ENCODE results near the gene SLC25A10. TPM values are rescaled to one million over a fixed set of nuclear protein-coding genes. Genes with fewer than 3 reads are reported as not detected.

SLC25A10 gene
- total and polyA plus RNA-seq, 12 donors: 6.7 to 14.6 (median 9.4) TPM

DNA sequence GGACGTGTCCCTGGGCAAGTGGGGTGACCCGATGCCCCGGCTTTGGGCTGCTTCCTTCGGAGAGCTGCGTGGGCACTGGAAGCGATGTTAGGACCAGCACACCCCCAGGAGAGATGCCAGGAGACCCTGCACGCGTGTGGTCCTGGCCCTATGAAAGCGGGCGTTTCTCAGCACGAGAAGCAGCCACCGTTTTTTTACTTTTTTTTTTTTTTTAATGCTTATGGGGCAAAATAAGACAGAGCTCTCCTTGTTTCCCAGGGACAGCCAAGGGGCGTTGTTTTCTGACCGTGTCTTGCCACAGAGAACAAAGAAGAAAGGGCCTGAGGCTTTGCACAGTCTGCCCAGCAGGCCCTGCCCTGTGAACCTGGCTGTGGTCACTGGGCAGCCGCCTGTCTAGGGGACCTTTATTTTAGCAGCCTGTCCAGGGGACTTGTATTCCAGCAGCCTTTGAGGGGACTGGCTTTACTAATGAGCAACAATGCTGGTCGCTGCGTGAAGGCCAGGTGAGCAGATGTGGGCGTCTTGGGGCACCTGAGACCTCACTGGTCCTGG is 996 bp downstream of the SLC25A10 start:
- WGBS, 2 donors: 44 to 45% methylated on average over 18 of the region's 18 CpGs
- ATAC-seq (no peak), DNase-seq (no peak)
- Histone ChIP-seq H3K4me1 (peaks cover 7 to 36% (median 31%) of the 10 kb centered on the region in 9 donors), H3K36me3 (peaks cover 0 to 9% (median 0%) of the 10 kb centered on the region in 9 donors), H3K9me3 (no peaks in the 10 kb centered on the region), H3K4me3 (peak overlapping the region in 9 of 10 donors; percentile 68 to 87 (median 80)), H3K27ac (peak overlapping the region in 2 of 10 donors; percentile 19 to 40), H3K27me3 (no peaks in the 10 kb centered on the region)
- intact Hi-C loops (cut with DNase I): no loop called here
- TF ChIP-seq, protein P1, sequence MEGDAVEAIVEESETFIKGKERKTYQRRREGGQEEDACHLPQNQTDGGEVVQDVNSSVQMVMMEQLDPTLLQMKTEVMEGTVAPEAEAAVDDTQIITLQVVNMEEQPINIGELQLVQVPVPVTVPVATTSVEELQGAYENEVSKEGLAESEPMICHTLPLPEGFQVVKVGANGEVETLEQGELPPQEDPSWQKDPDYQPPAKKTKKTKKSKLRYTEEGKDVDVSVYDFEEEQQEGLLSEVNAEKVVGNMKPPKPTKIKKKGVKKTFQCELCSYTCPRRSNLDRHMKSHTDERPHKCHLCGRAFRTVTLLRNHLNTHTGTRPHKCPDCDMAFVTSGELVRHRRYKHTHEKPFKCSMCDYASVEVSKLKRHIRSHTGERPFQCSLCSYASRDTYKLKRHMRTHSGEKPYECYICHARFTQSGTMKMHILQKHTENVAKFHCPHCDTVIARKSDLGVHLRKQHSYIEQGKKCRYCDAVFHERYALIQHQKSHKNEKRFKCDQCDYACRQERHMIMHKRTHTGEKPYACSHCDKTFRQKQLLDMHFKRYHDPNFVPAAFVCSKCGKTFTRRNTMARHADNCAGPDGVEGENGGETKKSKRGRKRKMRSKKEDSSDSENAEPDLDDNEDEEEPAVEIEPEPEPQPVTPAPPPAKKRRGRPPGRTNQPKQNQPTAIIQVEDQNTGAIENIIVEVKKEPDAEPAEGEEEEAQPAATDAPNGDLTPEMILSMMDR (IDR thresholded peaks at IDR 0.05): no peak

- 80 to 84% methylated on average over 35 to 36 of the region's 36 CpGs for WGBS, 2 donors
- intact Hi-C loops (cut with DNase I): no loop called here
- no peaks in the 10 kb centered on the region for H3K27me3 ChIP-seq
- TF ChIP-seq, protein P1 (IDR thresholded peaks at IDR 0.05): no peak
- H3K4me3 ChIP-seq: no peak overlapping the region
- ATAC-seq (peak in 1 of 8 donors; percentile 0), DNase-seq (peak in 1 of 2 donors; percentile 23)
- H3K36me3 ChIP-seq: peaks cover 0 to 8% (median 0%) of the 10 kb centered on the region in 9 donors
- no peak overlapping the region for H3K27ac ChIP-seq
- peaks cover 7 to 36% (median 31%) of the 10 kb centered on the region in 9 donors for H3K4me1 ChIP-seq
- no peaks in the 10 kb centered on the region for H3K9me3 ChIP-seq
Observed at GRCh38 chr17:81713556-81714411, 1.7 kb downstream of the SLC25A10 start.

DNA sequence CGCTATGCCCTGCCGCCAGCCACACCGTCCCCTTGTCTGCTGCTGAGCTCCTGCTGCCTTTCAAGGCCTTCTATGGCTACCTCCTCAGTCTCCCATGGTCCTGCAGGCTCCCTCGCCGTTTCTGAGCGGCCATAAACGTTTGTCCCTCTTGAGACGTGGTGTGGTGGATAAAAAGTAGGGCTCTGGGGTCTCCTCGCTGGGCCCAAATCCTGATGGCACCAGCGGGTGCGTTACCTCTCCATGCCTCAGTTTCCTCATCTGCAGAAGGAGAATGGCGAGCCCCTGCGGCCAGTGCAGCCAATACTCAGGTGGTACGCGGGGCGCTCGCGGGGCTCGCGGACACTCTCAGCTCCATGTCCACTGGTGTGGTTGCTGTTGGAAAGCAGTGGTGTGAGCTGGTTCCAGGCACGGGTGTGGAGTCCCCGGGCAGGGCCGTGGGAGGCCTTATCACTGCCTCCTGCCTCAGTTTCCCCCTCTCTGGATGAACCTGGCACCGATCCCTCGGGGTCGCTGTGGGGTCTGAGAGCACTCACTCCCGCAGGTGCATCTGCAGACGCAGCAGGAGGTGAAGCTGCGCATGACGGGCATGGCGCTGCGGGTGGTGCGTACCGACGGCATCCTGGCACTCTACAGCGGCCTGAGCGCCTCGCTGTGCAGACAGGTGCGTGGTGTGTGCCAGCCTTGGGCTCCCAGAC is 2.5 kb downstream of the SLC25A10 start:
- no peak overlapping the region for H3K27ac ChIP-seq
- peaks cover 0 to 8% (median 0%) of the 10 kb centered on the region in 9 donors for H3K36me3 ChIP-seq
- ATAC-seq: no peak
- TF ChIP-seq, protein P1 (IDR thresholded peaks at IDR 0.05): no peak
- no peaks in the 10 kb centered on the region for H3K9me3 ChIP-seq
- H3K4me3 ChIP-seq: no peak overlapping the region
- no peak for DNase-seq
- H3K27me3 ChIP-seq: no peaks in the 10 kb centered on the region
- WGBS, 2 donors: 96 to 97% methylated on average over 39 of the region's 39 CpGs
- intact Hi-C loops (cut with DNase I): no loop called here
- H3K4me1 ChIP-seq: peaks cover 7 to 36% (median 31%) of the 10 kb centered on the region in 9 donors

Measured in heart right ventricle (tissue), 16 donors.